DND-41 (cell line): ENCODE data around the gene SHTN1.

ENCODE experiments used
- EZH2 ChIP-seq: IDR thresholded peaks from 3 replicates; pipeline ENCODE4 v1.6.1; 2012; ENCODE audit warnings: borderline replicate concordance, low read depth, mild to moderate bottlenecking, moderate library complexity, low read length, inconsistent platforms; ENCODE audit not compliant: severe bottlenecking
- TF ChIP-seq, protein P1 (sequence below): IDR thresholded peaks from 2 replicates; pipeline ENCODE4 v1.5.1; 2012; ENCODE audit warnings: borderline replicate concordance, low read length, moderate library complexity, mild to moderate bottlenecking; ENCODE audit not compliant: poor library complexity, severe bottlenecking; ENCODE audit errors: extremely low read depth

GRCh38 chr10:116917481-116917880, 87.5 kb downstream of the SHTN1 start:
- TF ChIP-seq, protein P1, sequence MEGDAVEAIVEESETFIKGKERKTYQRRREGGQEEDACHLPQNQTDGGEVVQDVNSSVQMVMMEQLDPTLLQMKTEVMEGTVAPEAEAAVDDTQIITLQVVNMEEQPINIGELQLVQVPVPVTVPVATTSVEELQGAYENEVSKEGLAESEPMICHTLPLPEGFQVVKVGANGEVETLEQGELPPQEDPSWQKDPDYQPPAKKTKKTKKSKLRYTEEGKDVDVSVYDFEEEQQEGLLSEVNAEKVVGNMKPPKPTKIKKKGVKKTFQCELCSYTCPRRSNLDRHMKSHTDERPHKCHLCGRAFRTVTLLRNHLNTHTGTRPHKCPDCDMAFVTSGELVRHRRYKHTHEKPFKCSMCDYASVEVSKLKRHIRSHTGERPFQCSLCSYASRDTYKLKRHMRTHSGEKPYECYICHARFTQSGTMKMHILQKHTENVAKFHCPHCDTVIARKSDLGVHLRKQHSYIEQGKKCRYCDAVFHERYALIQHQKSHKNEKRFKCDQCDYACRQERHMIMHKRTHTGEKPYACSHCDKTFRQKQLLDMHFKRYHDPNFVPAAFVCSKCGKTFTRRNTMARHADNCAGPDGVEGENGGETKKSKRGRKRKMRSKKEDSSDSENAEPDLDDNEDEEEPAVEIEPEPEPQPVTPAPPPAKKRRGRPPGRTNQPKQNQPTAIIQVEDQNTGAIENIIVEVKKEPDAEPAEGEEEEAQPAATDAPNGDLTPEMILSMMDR = no peak
- no peak for TF ChIP-seq EZH2
